Measurements from ENCODE around the gene PHF20. TPM values are rescaled to one million over a fixed set of nuclear protein-coding genes. Genes with fewer than 3 reads are reported as not detected.
A peak's percentile ranks its signal among the peaks of the same experiment; 100 is the strongest.

The PHF20 gene
- total and polyA plus RNA-seq, 2 of the 13 experiments (the other 11 are each of a cell fraction or from before 2014, with no cell fraction given), result 22.8 to 34.1 TPM

DNA sequence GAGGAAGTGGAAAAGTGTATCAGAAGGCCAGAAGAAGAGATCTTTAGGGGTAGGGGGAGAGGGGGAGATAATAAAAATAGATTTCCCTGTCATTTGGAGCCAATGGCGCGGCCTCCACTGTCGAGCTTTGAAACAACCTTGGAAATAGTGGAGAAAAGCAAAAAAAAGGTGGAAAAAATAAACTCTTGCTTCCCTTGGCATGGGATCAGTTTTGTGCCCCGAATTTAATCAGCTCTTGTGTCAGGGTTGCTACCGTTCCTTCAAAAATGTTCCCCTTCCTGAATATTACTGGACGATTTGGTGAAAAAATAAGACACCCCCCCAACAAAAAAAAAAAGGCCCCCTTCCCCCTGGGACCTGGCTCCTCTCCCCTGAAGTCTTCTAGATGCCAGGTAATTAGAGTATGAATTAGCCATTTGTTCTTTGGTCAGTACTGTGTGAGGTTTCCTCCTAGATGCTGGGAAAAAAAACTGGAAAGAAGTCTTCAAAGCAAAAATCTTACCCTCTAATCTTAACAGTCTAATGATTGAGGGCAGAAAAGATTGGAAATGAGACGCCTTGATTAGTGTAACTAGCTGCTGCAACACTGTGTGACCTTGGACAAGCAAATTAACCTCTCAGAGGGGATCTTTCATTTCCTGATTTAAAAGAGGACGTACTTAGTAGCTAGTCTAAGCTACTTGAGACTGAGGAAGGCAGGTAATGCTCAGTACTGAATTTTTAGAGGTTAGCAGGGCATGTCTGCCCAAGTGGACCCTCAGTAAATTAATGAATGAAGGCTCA lies 28.9 kb upstream of the PHF20 start (continued):
- TF ChIP-seq ZXDC (CRISPR knock-in tag; IDR thresholded peaks at IDR 0.05), result no peak
- TF ChIP-seq ONECUT2 (CRISPR knock-in tag; IDR thresholded peaks at IDR 0.05), result no peak
- TF ChIP-seq KMT2B (CRISPR knock-in tag; IDR thresholded peaks at IDR 0.05), result no peak
- TF ChIP-seq, protein P1, sequence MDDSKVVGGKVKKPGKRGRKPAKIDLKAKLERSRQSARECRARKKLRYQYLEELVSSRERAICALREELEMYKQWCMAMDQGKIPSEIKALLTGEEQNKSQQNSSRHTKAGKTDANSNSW (CRISPR knock-in tag; IDR thresholded peaks at IDR 0.05; ENCODE audit: borderline replicate concordance), result no peak; the same call in 1 of the 2 replicates
- no peak for TF ChIP-seq ZNF772 (CRISPR knock-in tag; IDR thresholded peaks at IDR 0.05)
- no peak; the same call in 1 of the 2 replicates for TF ChIP-seq BRF2 (CRISPR knock-in tag; IDR thresholded peaks at IDR 0.05)
- TF ChIP-seq TOE1 (CRISPR knock-in tag; IDR thresholded peaks at IDR 0.05), result no peak
- TF ChIP-seq ARID3A (IDR thresholded peaks at IDR 0.05; ENCODE audit: low read depth, low read length), result no peak
- no peak for TF ChIP-seq HMGA1 (CRISPR knock-in tag; conservative IDR thresholded peaks at IDR 0.05)
- TF ChIP-seq ZNF441 (CRISPR knock-in tag; IDR thresholded peaks at IDR 0.05; ENCODE audit: borderline replicate concordance), result no peak
- TF ChIP-seq NFE2L2 (IDR thresholded peaks at IDR 0.05; ENCODE audit: low read length), result 0 out of 2 replicates have a peak, but pooled peaks have one; percentile 21
- TF ChIP-seq, protein P2, sequence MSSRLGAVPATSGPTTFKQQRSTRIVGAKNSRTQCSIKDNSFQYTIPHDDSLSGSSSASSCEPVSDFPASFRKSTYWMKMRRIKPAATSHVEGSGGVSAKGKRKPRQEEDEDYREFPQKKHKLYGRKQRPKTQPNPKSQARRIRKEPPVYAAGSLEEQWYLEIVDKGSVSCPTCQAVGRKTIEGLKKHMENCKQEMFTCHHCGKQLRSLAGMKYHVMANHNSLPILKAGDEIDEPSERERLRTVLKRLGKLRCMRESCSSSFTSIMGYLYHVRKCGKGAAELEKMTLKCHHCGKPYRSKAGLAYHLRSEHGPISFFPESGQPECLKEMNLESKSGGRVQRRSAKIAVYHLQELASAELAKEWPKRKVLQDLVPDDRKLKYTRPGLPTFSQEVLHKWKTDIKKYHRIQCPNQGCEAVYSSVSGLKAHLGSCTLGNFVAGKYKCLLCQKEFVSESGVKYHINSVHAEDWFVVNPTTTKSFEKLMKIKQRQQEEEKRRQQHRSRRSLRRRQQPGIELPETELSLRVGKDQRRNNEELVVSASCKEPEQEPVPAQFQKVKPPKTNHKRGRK (CRISPR knock-in tag; IDR thresholded peaks at IDR 0.05), result no peak
- TF ChIP-seq, protein P3, sequence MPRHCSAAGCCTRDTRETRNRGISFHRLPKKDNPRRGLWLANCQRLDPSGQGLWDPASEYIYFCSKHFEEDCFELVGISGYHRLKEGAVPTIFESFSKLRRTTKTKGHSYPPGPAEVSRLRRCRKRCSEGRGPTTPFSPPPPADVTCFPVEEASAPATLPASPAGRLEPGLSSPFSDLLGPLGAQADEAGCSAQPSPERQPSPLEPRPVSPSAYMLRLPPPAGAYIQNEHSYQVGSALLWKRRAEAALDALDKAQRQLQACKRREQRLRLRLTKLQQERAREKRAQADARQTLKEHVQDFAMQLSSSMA (CRISPR knock-in tag; IDR thresholded peaks at IDR 0.05), result no peak
- TF ChIP-seq DMAP1 (CRISPR knock-in tag; IDR thresholded peaks at IDR 0.05), result no peak
- no peak for TF ChIP-seq TEAD3 (CRISPR knock-in tag; optimal IDR thresholded peaks at IDR 0.05; ENCODE audit: borderline replicate concordance)
- no peak; the same call in 1 of the 2 replicates for TF ChIP-seq MIER3 (CRISPR knock-in tag; IDR thresholded peaks at IDR 0.05; ENCODE audit: borderline replicate concordance)
- TF ChIP-seq EEA1 (CRISPR knock-in tag; IDR thresholded peaks at IDR 0.05; ENCODE audit: borderline replicate concordance), result no peak
